H1 (cell line): ENCODE measurements around the gene PRSS12. TPM values are rescaled to one million over a fixed set of nuclear protein-coding genes. Genes with fewer than 3 reads are reported as not detected.

Experiments used
- ASH2L ChIP-seq: fragments of 200-600, 300-600 bp; sonication (generic); IDR thresholded peaks from one replicate; pipeline ENCODE4 v1.7.1; 2017; ENCODE audit warnings: low read length
- ATF2 ChIP-seq: IDR thresholded peaks from 2 replicates; pipeline ENCODE4 v1.6.1; 2012; ENCODE audit warnings: low read length, inconsistent platforms
- BACH1 ChIP-seq: IDR thresholded peaks from 2 replicates; pipeline ENCODE4 v1.6.1; 2012; ENCODE audit warnings: low read length, improper control_type of control experiment
- BRCA1 ChIP-seq: IDR thresholded peaks from 2 replicates; pipeline ENCODE4 v1.6.1; 2012; ENCODE audit warnings: low read depth, low read length, improper control_type of control experiment
- CBX5 ChIP-seq: fragments of 300-800, 300-1000 bp; sonication (generic); IDR thresholded peaks from 2 replicates; pipeline ENCODE4 v1.7.1; 2016; ENCODE audit warnings: antibody characterized with exemption, low read length, low read depth
- CHD2 ChIP-seq: IDR thresholded peaks from 2 replicates; pipeline ENCODE4 v1.6.1; 2012; ENCODE audit warnings: low read length, improper control_type of control experiment
- E2F6 ChIP-seq: IDR thresholded peaks from 2 replicates; pipeline ENCODE4 v1.6.1; 2012; ENCODE audit warnings: inconsistent platforms
- EP300 ChIP-seq, 2 experiments: IDR thresholded peaks; 1 replicate in 1 of 2; 2 replicates in 1 of 2; pipeline ENCODE4 v1.6.1; 2011 to 2012; ENCODE audit warnings: low read depth in 2 of 2, low read length in 2 of 2, mild to moderate bottlenecking in 2 of 2, borderline replicate concordance in 1 of 2, inconsistent platforms in 1 of 2, moderate library complexity in 1 of 2
- FOSL1 ChIP-seq: IDR thresholded peaks from 2 replicates; pipeline ENCODE4 v1.6.1; 2011; ENCODE audit warnings: mild to moderate bottlenecking, low read depth, low read length, moderate library complexity; ENCODE audit not compliant: insufficient read depth
- HDAC2 ChIP-seq, 2 experiments: fragments of 300-600 bp in 1 of 2; sonication (generic) in 1 of 2; IDR thresholded peaks; 2 replicates each; pipeline ENCODE4 v1.6.1; 2011 to 2012; ENCODE audit warnings: low read depth in 2 of 2, low read length in 2 of 2, mild to moderate bottlenecking in 2 of 2, moderate library complexity in 2 of 2, borderline replicate concordance in 1 of 2, inconsistent platforms in 1 of 2
- JUN ChIP-seq: IDR thresholded peaks from 2 replicates; pipeline ENCODE4 v1.6.1; 2011; ENCODE audit warnings: low read depth, mild to moderate bottlenecking, improper control_type of control experiment, low read length
- JUND ChIP-seq: IDR thresholded peaks from 2 replicates; pipeline ENCODE4 v1.6.1; 2011; ENCODE audit warnings: mild to moderate bottlenecking, improper control_type of control experiment, low read length
- MAX ChIP-seq: IDR thresholded peaks from 2 replicates; pipeline ENCODE4 v1.6.1; 2012; ENCODE audit warnings: inconsistent platforms
- NRF1 ChIP-seq: IDR thresholded peaks from 2 replicates; pipeline ENCODE4 v1.6.1; 2011; ENCODE audit warnings: mild to moderate bottlenecking, low read depth, low read length, improper control_type of control experiment
- PHF8 ChIP-seq: fragments of 200-600 bp; sonication (generic); conservative IDR thresholded peaks from 2 replicates; pipeline ENCODE4 v1.7.1; 2012; ENCODE audit warnings: low read depth, mild to moderate bottlenecking, inconsistent platforms, low read length, moderate library complexity
- POLR2A ChIP-seq, 2 experiments: IDR thresholded peaks; 1 replicate in 1 of 2; 2 replicates in 1 of 2; pipeline ENCODE4 v1.6.1; 2011; ENCODE audit warnings: low read depth in 2 of 2, low read length in 2 of 2, mild to moderate bottlenecking in 2 of 2; ENCODE audit errors: control extremely low read depth in 1 of 2
- POLR2AphosphoS5 ChIP-seq: IDR thresholded peaks from 2 replicates; pipeline ENCODE4 v1.6.1; 2011; ENCODE audit warnings: low read depth, low read length
- RBBP5 ChIP-seq: IDR thresholded peaks from 2 replicates; pipeline ENCODE4 v1.7.1; 2012; ENCODE audit warnings: low read depth, mild to moderate bottlenecking, inconsistent platforms, low read length, moderate library complexity, borderline replicate concordance
- SAP30 ChIP-seq: fragments of 300-600 bp; sonication (generic); IDR thresholded peaks from 2 replicates; pipeline ENCODE4 v1.7.1; 2012; ENCODE audit warnings: low read length, moderate library complexity, mild to moderate bottlenecking, inconsistent platforms; ENCODE audit not compliant: insufficient read depth, insufficient replicate concordance
- TBP ChIP-seq: IDR thresholded peaks from 2 replicates; pipeline ENCODE4 v1.6.1; 2011; ENCODE audit warnings: low read depth, low read length, improper control_type of control experiment
- YY1 ChIP-seq: IDR thresholded peaks from 2 replicates; pipeline ENCODE4 v1.6.1; 2011; ENCODE audit warnings: low read depth, mild to moderate bottlenecking, low read length
- ZNF274 ChIP-seq: IDR thresholded peaks from 2 replicates; pipeline ENCODE4 v1.7.0; 2012; ENCODE audit warnings: low read length, borderline replicate concordance; ENCODE audit errors: extremely low read depth
- polyA plus RNA-seq, 7 experiments: library from polyadenylated mRNA; depleted of rRNA in 3 of 7; stranded (reverse) in 5 of 7; unstranded in 2 of 7; fragments of >200 nt in 5 of 7; fragments of 200-250 nt in 2 of 7; gene quantifications; 1 replicate in 5 of 7; 2 replicates in 1 of 7; 4 replicates in 1 of 7; pipeline versions ENCODE4 v1.2.1 to v1.2.3, GENCODE V29; 2011 to 2013; ENCODE audit warnings: missing spikeins in 2 of 7, mixed read lengths in 2 of 7
- total RNA-seq: library from RNA; stranded (reverse); fragmentation: NEBNext Ultra II Directional; extraction: Animal tissue kit (Norgen Biotek cat#: 25700); gene quantifications from 2 replicates; pipeline ENCODE4 v1.2.1, GENCODE V29; 2021

PRSS12 gene
- total and polyA plus RNA-seq, 2 of the 8 experiments (the other 6 are each of a cell fraction or from before 2014, with no cell fraction given) = 2.6 to 9.3 TPM

GRCh38 chr4:118278473-118279274, 74.1 kb downstream of the PRSS12 start (continued):
- no peak for TF ChIP-seq RBBP5
- no peak for TF ChIP-seq BACH1
- TF ChIP-seq POLR2A (IDR thresholded peaks at IDR 0.05; ENCODE audit: control extremely low read depth in 1 of 2, low read depth in 2 of 2, low read length in 2 of 2) = peak; percentile 82 to 87
- peak; percentile 81 for TF ChIP-seq SAP30
- peak; percentile 30; the same call in 1 of the 2 replicates for TF ChIP-seq YY1
- peak; percentile 95 for TF ChIP-seq E2F6
- peak; percentile 90 for TF ChIP-seq PHF8
- TF ChIP-seq CBX5 = no peak
- TF ChIP-seq FOSL1 = no peak
- peak; percentile 94 for TF ChIP-seq TBP
- peak; percentile 46 for TF ChIP-seq ASH2L
- no peak for TF ChIP-seq ZNF274
- TF ChIP-seq EP300 (IDR thresholded peaks at IDR 0.05; ENCODE audit: borderline replicate concordance in 1 of 2, low read depth in 2 of 2, low read length in 2 of 2) = no peak
- TF ChIP-seq JUND = no peak
- TF ChIP-seq HDAC2 (IDR thresholded peaks at IDR 0.05; ENCODE audit: borderline replicate concordance in 1 of 2, low read depth in 2 of 2, low read length in 2 of 2) = peak; percentile 20 to 73; a peak in 2 of 4 replicates
- peak; percentile 94 for TF ChIP-seq POLR2AphosphoS5
- no peak for TF ChIP-seq BRCA1
- TF ChIP-seq MAX = peak; percentile 97
- TF ChIP-seq JUN = no peak
- peak; percentile 64 for TF ChIP-seq NRF1
- TF ChIP-seq ATF2 = peak; percentile 85
- TF ChIP-seq CHD2 = peak; percentile 27; the same call in 1 of the 2 replicates
